Adrenal gland (tissue), 12 donors: ENCODE data around the gene CCDC183. TPM values are rescaled to one million over a fixed set of nuclear protein-coding genes. Genes with fewer than 3 reads are reported as not detected.

Experiments used
- DNase-seq, 7 donors: peaks; one replicate each; pipeline ENCODE4 v3.0.0-alpha.2; 2019 to 2020
- H3K27ac ChIP-seq, 5 donors: fragments of 200-600 bp; sonication (generic) in 4 of 5; 1 replicate in 3 of 5; 2 replicates in 2 of 5; pipeline versions ENCODE4 v1.5.1 to v1.8.0; 2016 to 2020; ENCODE audit warnings: mild to moderate bottlenecking in 1 of 5
- H3K27me3 ChIP-seq: fragments of 200-600 bp; 2 replicates; pipeline ENCODE4 v1.8.0; 2021
- H3K36me3 ChIP-seq, 2 donors: fragments of 200-600 bp; replicated peaks in 1 of 2; 1 replicate in 1 of 2; 2 replicates in 1 of 2; pipeline versions ENCODE4 v1.5.1 to v1.8.0; 2018 to 2022
- H3K4me1 ChIP-seq, 2 donors: fragments of 200-600 bp; replicated peaks in 1 of 2; 1 replicate in 1 of 2; 2 replicates in 1 of 2; pipeline versions ENCODE4 v1.5.1 to v1.8.0; 2018 to 2021
- H3K4me3 ChIP-seq, 4 donors: fragments of 200-600 bp; sonication (generic) in 3 of 4; one replicate each; pipeline ENCODE4 v1.5.1; 2016 to 2018
- H3K9me3 ChIP-seq, 3 donors: fragments of 200-600 bp; sonication (generic) in 1 of 3; replicated peaks in 1 of 3; 1 replicate in 2 of 3; 2 replicates in 1 of 3; pipeline versions ENCODE4 v1.5.1 to v1.8.0; 2016 to 2021
- POLR2A ChIP-seq, 2 donors: fragments of 450-650 bp; IDR thresholded peaks; one replicate each; pipeline ENCODE4 v1.6.1; 2017; ENCODE audit warnings: antibody characterized with exemption in 2 of 2, mild to moderate bottlenecking in 2 of 2, moderate library complexity in 1 of 2
- WGBS, 4 donors: extraction: QIAGEN DNeasy Blood & Tissue Kit in 2 of 4; methylation state at CpG; one replicate each; pipeline versions ENCODE4 v1.1.5 to v1.1.7; 2013 to 2017; 5-methylcytosine and 5-hydroxymethylcytosine counted together
- intact Hi-C, 2 donors: fragments of 100-400 bp; cut with DNase I; formaldehyde crosslinking; loops; one replicate each; pipeline versions ENCODE4 v1.14.1 to v1.15.0; 2022 to 2023
- polyA plus RNA-seq, 3 donors: library from polyadenylated mRNA; stranded (reverse); fragments of 200-250 nt in 2 of 3; fragments of 350-450 nt in 1 of 3; fragmentation: Illumina TruSeq in 1 of 3; extraction: RNeasy Lipid Tissue Mini Kit (QIAGEN cat#74804) in 1 of 3; gene quantifications; one replicate each; pipeline ENCODE4 v1.2.3, GENCODE V29; 2013 to 2014
- total RNA-seq, 9 donors: library from RNA; depleted of rRNA in 4 of 9; stranded (reverse); fragments of >200 nt in 4 of 9; fragments of 120-200 nt in 1 of 9; fragmentation: NEBNext Ultra II Directional in 1 of 9; extraction: Animal tissue kit (Norgen Biotek cat#: 25700) in 1 of 9; gene quantifications; one replicate each; pipeline versions ENCODE4 v1.1.0 to v1.2.4, GENCODE V29; 2013 to 2023
- TF ChIP-seq, protein P1 (sequence below), 6 experiments: fragments of 450-650 bp in 4 of 6; fragments of 200-600 bp in 2 of 6; sonication (generic) in 1 of 6; IDR thresholded peaks; 1 replicate in 5 of 6; 2 replicates in 1 of 6; pipeline versions ENCODE4 v1.5.1 to v1.8.0; 2016 to 2021; ENCODE audit warnings: antibody characterized with exemption in 6 of 6, mild to moderate bottlenecking in 2 of 6, moderate library complexity in 1 of 6
- donor health status: healthy with polysubstance abuse.
- donor health status: Bipolar disorder and iron deficiency.
- donor health status: DM: yes; HTN: yes; CAD: no.
- donor health status: DM: no; HTN: no; CAD: no.
- donor health status: DM: no; HTN: no; CAD: no.
- donor health status: DM: yes; HTN: yes; CAD: no.

CCDC183 gene
- total and polyA plus RNA-seq, 12 donors: 0.46 to 17.5 (median 1.8) TPM; not detected in 1

DNA sequence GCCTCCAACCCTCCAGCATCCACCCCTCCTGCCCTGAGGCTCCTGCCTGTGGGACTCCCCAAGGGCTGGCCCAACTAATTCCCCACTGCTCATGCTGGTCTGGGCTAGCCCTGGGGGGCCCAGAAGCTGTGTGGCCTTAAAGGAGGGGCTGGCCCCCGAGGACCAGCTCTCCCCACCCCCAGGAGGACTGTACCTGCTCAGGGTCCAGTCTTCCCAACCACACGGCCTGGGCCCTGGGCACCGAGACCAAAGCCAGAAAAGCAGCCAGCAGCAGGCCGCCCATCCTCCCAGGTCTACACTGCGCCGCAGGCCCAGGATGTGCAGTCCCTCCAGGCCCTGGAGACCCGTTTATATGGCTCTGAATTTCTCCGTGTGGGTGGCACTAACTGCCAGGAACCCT is 47.9 kb upstream of the CCDC183 start, which contains the start of gene LCN6:
Gene LCN6 (minus strand): TSS at position 325 of the 400 bp plus-strand sequence. CDS start 42 bp downstream, at position 283.
- DNase-seq: no peak
- TF ChIP-seq POLR2A (IDR thresholded peaks at IDR 0.05): no peak
- TF ChIP-seq, protein P1, sequence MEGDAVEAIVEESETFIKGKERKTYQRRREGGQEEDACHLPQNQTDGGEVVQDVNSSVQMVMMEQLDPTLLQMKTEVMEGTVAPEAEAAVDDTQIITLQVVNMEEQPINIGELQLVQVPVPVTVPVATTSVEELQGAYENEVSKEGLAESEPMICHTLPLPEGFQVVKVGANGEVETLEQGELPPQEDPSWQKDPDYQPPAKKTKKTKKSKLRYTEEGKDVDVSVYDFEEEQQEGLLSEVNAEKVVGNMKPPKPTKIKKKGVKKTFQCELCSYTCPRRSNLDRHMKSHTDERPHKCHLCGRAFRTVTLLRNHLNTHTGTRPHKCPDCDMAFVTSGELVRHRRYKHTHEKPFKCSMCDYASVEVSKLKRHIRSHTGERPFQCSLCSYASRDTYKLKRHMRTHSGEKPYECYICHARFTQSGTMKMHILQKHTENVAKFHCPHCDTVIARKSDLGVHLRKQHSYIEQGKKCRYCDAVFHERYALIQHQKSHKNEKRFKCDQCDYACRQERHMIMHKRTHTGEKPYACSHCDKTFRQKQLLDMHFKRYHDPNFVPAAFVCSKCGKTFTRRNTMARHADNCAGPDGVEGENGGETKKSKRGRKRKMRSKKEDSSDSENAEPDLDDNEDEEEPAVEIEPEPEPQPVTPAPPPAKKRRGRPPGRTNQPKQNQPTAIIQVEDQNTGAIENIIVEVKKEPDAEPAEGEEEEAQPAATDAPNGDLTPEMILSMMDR (IDR thresholded peaks at IDR 0.05): no peak
- H3K27me3 ChIP-seq: peaks cover 4% of the 10 kb centered on the region
- no peaks in the 10 kb centered on the region for H3K9me3 ChIP-seq
- no peaks in the 10 kb centered on the region for H3K36me3 ChIP-seq
- no peak within 1 kb of the TSS for H3K4me3 ChIP-seq
- no peak within 1 kb of the TSS for H3K27ac ChIP-seq
- intact Hi-C loops: no loop called here
- 70 to 76% (median 70%) methylated on average over 5 to 8 of the region's 8 CpGs for WGBS, 4 donors
- peaks cover 5 to 9% of the 10 kb centered on the region in 2 donors for H3K4me1 ChIP-seq

DNA sequence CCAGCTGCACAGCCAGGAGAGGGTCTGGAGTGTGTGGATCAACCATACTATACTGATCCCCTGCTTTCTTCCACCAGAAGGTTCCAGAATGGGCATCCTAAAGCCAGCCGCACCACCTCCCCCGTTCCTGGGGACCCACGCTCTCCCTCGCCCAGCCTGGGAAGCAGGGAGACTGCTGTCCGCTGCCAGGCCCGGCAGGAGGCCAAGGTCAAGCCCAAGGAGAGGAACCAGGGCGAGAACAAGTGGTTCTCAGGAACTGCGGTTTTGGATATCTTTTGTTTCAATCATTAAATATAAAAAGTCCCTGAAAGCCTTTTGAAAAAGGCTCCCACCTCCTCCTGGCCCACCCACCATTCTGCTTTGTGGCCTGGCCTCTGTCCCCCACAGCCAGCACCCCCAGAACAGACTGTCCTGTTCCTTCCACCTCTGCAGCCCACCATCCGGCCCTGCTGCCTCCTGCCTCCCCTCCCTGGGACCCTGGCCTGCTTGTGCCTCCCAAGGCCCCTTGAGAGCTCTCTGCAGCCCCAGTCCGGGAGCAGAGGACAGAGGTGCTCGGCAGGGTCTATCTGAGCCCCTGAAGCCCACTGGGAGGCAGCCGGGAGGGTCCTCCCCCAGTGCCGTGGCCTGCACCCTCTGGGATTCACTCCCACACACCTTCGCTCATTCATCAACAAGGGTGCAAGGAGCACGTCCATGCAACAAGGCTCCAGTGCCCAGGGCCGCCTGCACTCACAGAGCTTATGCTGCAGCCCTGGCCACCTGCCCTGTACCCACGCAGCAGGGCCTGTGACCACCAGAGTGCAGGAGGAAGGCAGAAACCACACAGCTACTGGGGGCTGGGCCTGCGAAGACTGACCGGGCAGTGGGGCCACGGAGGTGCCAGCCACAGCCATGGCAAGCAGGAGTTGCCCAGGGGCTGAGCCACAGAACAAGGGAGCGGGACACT is 47.2 kb upstream of the CCDC183 start:
- Histone ChIP-seq H3K36me3 (no peaks in the 10 kb centered on the region), H3K9me3 (no peaks in the 10 kb centered on the region), H3K4me3 (no peak overlapping the region), H3K4me1 (peaks cover 5 to 9% of the 10 kb centered on the region in 2 donors), H3K27ac (no peak overlapping the region), H3K27me3 (no peaks in the 10 kb centered on the region)
- intact Hi-C loops: no loop called here
- WGBS, 4 donors: 42 to 61% (median 58%) methylated on average over 11 to 21 of the region's 21 CpGs
- peak in 5 of 7 donors; percentile 54 to 68 (median 64) for DNase-seq
- TF ChIP-seq, protein P1 (IDR thresholded peaks at IDR 0.05): no peak
- TF ChIP-seq POLR2A (IDR thresholded peaks at IDR 0.05): no peak

DNA sequence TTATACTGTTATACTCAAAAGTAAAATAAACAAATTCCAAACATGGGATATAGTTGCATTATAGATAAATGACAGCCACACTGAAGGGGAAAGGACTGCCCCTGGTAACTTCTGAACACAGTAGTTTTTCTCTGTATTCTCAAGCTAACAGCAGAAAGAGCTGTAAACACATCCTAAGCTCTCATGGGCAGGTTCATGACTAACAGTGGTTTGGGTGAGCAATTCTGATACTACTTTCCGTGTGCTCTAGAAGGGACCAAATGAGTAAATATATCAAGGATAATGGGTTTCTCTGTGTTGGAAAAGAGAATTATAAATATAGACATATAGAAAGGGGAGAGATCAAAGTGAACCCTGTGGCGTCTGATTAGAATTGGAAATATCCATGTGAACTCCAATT is 45.6 kb upstream of the CCDC183 start:
- Histone ChIP-seq H3K27me3 (no peaks in the 10 kb centered on the region), H3K4me1 (peaks cover 5 to 9% of the 10 kb centered on the region in 2 donors), H3K36me3 (no peaks in the 10 kb centered on the region), H3K27ac (no peak overlapping the region), H3K4me3 (no peak overlapping the region), H3K9me3 (no peaks in the 10 kb centered on the region)
- 61 to 74% (median 68%) methylated on average over 2 of the region's 2 CpGs for WGBS, 4 donors
- intact Hi-C loops: no loop called here
- DNase-seq: no peak
- TF ChIP-seq, protein P1 (IDR thresholded peaks at IDR 0.05): no peak
- TF ChIP-seq POLR2A (IDR thresholded peaks at IDR 0.05): no peak

DNA sequence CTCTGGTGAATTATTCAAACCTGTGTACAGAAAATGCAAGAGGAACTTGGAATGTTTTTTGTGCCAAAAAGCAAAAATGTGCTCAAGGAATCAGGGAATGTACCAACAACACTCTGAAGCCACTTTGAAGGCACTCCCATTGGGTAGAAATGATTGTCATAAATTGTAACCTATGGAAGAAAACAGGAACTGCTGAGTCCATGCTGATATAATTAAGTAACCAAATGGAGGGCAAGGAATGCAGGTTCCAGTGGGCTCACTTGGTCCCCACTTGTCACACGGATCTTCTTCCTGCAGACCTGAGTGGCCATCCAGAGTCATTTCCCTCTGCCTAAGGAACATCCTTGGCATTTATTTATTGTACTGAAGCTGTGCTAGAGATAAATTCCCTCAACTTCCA is 44.9 kb upstream of the CCDC183 start:
- H3K4me3 ChIP-seq: no peak overlapping the region
- H3K36me3 ChIP-seq: no peaks in the 10 kb centered on the region
- no peaks in the 10 kb centered on the region for H3K27me3 ChIP-seq
- H3K4me1 ChIP-seq: peaks cover 5 to 9% of the 10 kb centered on the region in 2 donors
- no peak overlapping the region for H3K27ac ChIP-seq
- no peak for TF ChIP-seq POLR2A (IDR thresholded peaks at IDR 0.05)
- TF ChIP-seq, protein P1 (IDR thresholded peaks at IDR 0.05): no peak
- intact Hi-C loops: no loop called here
- WGBS, 4 donors: 56 to 78% (median 68%) methylated on average over 1 of the region's 1 CpG
- no peak for DNase-seq
- no peaks in the 10 kb centered on the region for H3K9me3 ChIP-seq
